T47D (cell line): ENCODE results near the gene DISC1.

Experiments used
- DNase-seq, 2 experiments: peaks; one replicate each; pipeline versions ENCODE4 v3.0.0 to v3.0.0-alpha.2; 2011 to 2012; ENCODE audit warnings: low read depth in 1 of 2, low spot score in 1 of 2
- JUND ChIP-seq: IDR thresholded peaks from 2 replicates; pipeline ENCODE4 v1.6.1; 2012; ENCODE audit warnings: low read depth
- in situ Hi-C: cut with HindIII; loops from 2 replicates; pipeline ENCODE4 v1.10.0; 2016; ENCODE audit warnings: low sequenced_read_pairs, low pct_unique_long_range_greater_than_20kb

The DISC1 gene

DNA sequence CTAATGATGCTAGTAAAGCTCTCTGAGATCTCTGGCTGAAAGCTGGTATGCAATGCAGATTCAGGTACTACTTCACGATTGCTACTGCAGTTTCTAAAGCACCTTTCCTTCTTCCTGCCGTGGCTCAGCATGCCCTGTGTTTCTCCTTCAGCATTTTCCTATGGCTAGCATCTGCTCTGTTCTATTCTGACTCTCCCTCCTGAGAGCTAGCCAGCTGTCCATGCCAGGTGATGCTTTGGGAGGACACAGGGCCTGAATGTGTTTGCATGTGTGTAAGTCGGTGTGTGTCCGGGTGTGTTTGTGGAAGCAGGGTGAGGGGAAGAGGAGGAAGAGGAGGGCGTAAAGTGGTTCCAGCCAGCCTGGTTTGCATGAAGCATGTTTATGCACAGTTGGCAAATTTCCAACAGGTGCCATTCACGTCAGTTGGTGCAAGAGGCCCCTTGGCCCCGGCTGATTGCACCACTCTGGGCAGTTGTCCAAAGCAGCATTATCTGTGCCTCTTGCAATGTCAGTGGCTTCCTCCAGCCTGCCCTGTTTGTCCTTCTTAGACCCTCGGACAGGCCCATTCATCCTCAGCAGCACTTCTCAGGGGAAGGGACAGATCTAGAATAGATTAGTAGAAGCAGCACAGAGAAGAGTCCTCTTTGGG is 433.3 kb downstream of the DISC1 start:
- TF ChIP-seq JUND: no peak
- DNase-seq: no peak

DNA sequence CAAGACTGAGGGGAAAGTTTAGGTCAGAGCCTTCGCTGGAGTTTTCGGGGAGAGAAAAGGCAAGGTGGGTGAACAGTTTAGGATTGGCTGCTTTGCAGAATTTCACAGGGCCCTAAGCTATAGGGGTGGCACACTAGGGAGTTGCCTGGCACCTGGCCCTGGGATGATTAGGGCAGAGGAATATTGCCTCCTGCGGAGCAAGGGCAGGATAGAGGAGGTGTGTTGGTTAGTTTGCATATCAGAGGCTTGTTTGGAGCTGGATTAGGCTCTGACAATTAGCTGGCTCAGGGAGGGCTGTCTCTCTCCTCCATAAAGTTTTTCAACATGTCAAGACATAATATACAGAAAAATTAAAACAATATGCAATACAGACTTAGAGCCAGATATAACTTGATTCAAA is 436.4 kb downstream of the DISC1 start:
- no peak for DNase-seq
- in situ Hi-C loops: no loop called here
- TF ChIP-seq JUND: no peak

More for the DNA sequence above, 433.3 kb downstream of the DISC1 start:
- in situ Hi-C loops: no loop called here

DNA sequence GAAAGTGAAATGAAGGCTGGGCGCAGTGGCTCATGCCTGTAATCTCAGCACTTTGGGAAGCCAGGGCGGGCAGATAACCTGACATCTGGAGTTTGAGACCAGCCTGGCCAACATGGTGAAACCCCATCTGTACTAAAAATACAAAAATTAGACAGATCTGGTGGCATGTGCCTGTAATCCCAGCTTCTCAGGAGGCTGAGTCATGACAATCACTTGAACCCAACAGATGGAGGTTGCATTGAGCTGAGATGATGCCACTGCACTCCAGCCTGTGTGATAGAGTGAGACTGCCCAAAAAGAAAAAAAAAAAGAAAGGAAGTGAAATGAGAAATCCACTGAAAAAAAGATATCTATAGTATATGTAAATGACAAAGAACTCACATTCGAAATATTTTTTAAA is 439.9 kb downstream of the DISC1 start:
- in situ Hi-C loops: no loop called here
- no peak for DNase-seq
- TF ChIP-seq JUND: no peak

DNA sequence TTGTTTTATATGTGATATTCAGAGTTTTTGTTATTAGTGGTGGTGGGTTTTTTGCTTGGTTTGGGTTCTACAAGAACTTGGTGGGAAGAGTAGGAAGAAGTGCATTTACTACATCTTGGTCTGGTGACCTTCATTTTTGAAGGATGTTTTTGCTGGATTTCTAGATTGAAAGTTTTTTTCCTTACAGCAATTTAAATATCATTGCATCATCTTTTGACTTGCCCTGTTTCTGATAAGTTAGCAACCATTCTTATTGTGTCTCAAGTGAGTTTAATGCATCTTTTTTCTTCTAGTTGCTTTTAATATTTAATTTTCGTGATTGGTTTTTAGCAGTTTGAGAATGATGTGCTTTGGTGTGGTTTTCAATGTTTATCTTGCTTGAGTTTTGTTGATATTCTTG is 447.7 kb downstream of the DISC1 start:
- in situ Hi-C loops: no loop called here
- TF ChIP-seq JUND: no peak

DNA sequence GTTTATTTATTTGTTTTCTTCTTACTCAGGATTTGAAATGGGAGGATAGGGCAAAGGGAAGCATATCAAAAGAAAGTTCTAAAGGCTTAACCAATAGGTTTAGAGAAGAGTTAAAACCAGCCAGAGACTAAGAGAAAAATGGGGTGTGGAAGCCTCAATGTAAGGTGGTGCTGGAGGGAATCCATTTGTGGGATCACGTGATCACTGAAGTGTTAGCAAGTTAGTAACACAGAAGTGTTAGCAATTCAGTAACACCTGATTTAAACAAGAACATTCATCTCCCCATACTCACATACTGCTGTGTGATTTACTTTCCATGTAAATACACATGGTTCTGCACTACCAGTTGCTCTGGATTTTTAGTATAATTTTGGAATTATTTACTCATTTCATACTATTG is 451.2 kb downstream of the DISC1 start:
- no peak for DNase-seq
- no peak for TF ChIP-seq JUND
- in situ Hi-C loops: no loop called here

More for the DNA sequence above, 447.7 kb downstream of the DISC1 start:
- no peak for DNase-seq

DNA sequence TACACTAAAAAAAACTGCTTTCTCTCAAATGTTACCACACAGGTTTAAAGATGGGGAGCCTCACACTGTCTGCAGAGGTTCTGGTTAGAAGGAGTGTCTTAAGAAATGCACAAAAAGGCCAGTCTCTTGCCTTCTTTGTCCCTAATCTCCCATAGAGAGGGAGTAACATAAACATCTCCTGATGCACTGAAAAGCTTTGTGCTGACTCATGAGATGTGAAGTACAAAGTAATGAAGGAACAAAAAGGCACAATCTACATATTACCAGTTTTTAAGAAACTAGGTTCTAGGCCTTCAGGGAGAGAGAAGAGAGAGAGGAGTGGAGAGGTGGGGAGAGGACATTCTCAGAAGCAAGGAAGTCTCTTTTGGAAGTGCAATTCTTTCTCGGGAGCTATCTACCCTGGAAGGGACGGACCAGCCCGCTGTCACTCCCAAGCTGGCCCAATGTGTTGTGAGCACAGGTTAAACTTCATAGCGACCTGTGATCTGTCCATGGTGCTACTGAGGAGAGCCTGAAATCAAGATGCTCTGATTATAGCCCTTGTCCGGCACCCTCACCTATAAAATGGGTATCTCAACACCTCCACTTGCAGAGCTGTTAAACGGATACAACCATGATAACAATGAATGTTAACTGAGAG is 458.1 kb downstream of the DISC1 start:
- peak; percentile 59 to 81 for DNase-seq
- no peak for TF ChIP-seq JUND
- in situ Hi-C loops: no loop called here

DNA sequence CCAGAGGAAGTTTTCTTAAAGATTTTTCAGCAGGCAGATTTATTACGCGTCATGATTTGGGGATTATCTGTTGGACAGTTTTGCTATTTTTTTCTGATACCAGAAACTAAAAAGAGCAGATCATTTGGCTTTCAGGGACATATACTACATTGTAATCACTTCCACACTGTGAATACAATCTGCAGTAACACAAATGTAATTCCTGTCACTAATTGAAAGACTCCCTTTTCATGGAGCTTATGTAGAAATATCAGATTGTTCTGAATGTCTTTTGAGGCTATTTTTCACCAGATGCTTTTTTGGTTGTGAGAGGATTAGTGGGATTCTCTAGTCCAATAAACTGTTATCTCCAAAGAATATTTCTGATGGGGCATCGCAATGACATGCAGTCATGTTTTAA is 464.2 kb downstream of the DISC1 start:
- no peak for DNase-seq
- in situ Hi-C loops: no loop called here
- TF ChIP-seq JUND: no peak
